Glutamatergic neuron (in vitro differentiated cells): ENCODE results near the gene AMTN. TPM values are rescaled to one million over a fixed set of nuclear protein-coding genes. Genes with fewer than 3 reads are reported as not detected.

Source experiments
- DNase-seq: peaks from one replicate; pipeline ENCODE4 v3.0.0; 2022
- H3K27ac Mint-ChIP-seq: one replicate; pipeline ENCODE4 v1.8.0; 2020; ENCODE audit warnings: mild to moderate bottlenecking, mixed read lengths, inconsistent platforms; ENCODE audit not compliant: unreplicated experiment
- H3K27me3 Mint-ChIP-seq: one replicate; pipeline ENCODE4 v1.8.0; 2020; ENCODE audit warnings: mild to moderate bottlenecking, moderate library complexity, mixed read lengths, inconsistent platforms; ENCODE audit not compliant: unreplicated experiment
- H3K36me3 Mint-ChIP-seq: one replicate; pipeline ENCODE4 v1.8.0; 2020; ENCODE audit warnings: mild to moderate bottlenecking, mixed read lengths, inconsistent platforms; ENCODE audit not compliant: unreplicated experiment
- H3K4me1 Mint-ChIP-seq: one replicate; pipeline ENCODE4 v1.8.0; 2020; ENCODE audit warnings: mild to moderate bottlenecking, low read depth, mixed read lengths, inconsistent platforms; ENCODE audit not compliant: unreplicated experiment
- H3K4me3 Mint-ChIP-seq: one replicate; pipeline ENCODE4 v1.8.0; 2020; ENCODE audit warnings: mild to moderate bottlenecking, mixed read lengths, inconsistent platforms; ENCODE audit not compliant: unreplicated experiment
- H3K9me3 Mint-ChIP-seq: one replicate; pipeline ENCODE4 v1.8.0; 2020; ENCODE audit warnings: mild to moderate bottlenecking, moderate library complexity, mixed read lengths, inconsistent platforms; ENCODE audit not compliant: unreplicated experiment
- CTCF ChIP-seq: fragments of 200-600 bp; sonication (generic); IDR thresholded peaks from one replicate; pipeline ENCODE4 v1.5.0; 2021; ENCODE audit not compliant: partially characterized antibody, unreplicated experiment
- total RNA-seq: library from RNA; stranded (reverse); fragmentation: NEBNext Ultra II Directional; extraction: Animal tissue kit (Norgen Biotek cat#: 25700); gene quantifications from one replicate; pipeline ENCODE4 v1.2.1, GENCODE V29; 2021; ENCODE audit not compliant: unreplicated experiment

The AMTN gene
- total RNA-seq, 1 donor from 2014 or later: not detected

GRCh38 chr4:70559211-70559830, 41.0 kb downstream of the AMTN start:
- Mint-ChIP-seq H3K9me3 (no peaks in the 10 kb centered on the region), H3K4me3 (no peak overlapping the region), H3K27ac (no peak overlapping the region), H3K36me3 (no peaks in the 10 kb centered on the region), H3K4me1 (no peaks in the 10 kb centered on the region), H3K27me3 (no peaks in the 10 kb centered on the region)
- peak; percentile 60 for TF ChIP-seq CTCF
- peak; percentile 54 for DNase-seq

- DNase-seq: no peak
- no peak overlapping the region for H3K27ac Mint-ChIP-seq
- H3K9me3 Mint-ChIP-seq: no peaks in the 10 kb centered on the region
- no peaks in the 10 kb centered on the region for H3K36me3 Mint-ChIP-seq
- H3K4me1 Mint-ChIP-seq: no peaks in the 10 kb centered on the region
- TF ChIP-seq CTCF: no peak
- no peak overlapping the region for H3K4me3 Mint-ChIP-seq
- H3K27me3 Mint-ChIP-seq: no peaks in the 10 kb centered on the region
These were observed 41.6 kb downstream of the AMTN start for GRCh38 chr4:70559924-70560323.

- no peak overlapping the region for H3K4me3 Mint-ChIP-seq
These were observed 45.7 kb downstream of the AMTN start for GRCh38 chr4:70564033-70564432.

GRCh38 chr4:70570796-70571195, 52.4 kb downstream of the AMTN start:
- no peak overlapping the region for H3K27ac Mint-ChIP-seq
- H3K4me3 Mint-ChIP-seq: no peak overlapping the region
- TF ChIP-seq CTCF: no peak
- no peaks in the 10 kb centered on the region for H3K9me3 Mint-ChIP-seq
- H3K36me3 Mint-ChIP-seq: peaks cover 4% of the 10 kb centered on the region
- DNase-seq: no peak
- no peaks in the 10 kb centered on the region for H3K4me1 Mint-ChIP-seq
- peaks cover 3% of the 10 kb centered on the region for H3K27me3 Mint-ChIP-seq

More at GRCh38 chr4:70564033-70564432, 45.7 kb downstream of the AMTN start:
- H3K27ac Mint-ChIP-seq: no peak overlapping the region
- H3K9me3 Mint-ChIP-seq: no peaks in the 10 kb centered on the region
- TF ChIP-seq CTCF: no peak
- H3K36me3 Mint-ChIP-seq: peaks cover 4% of the 10 kb centered on the region
- no peak for DNase-seq
- H3K4me1 Mint-ChIP-seq: no peaks in the 10 kb centered on the region
- H3K27me3 Mint-ChIP-seq: no peaks in the 10 kb centered on the region

GRCh38 chr4:70571772-70572171, 53.4 kb downstream of the AMTN start:
- no peak overlapping the region for H3K27ac Mint-ChIP-seq
- H3K9me3 Mint-ChIP-seq: no peaks in the 10 kb centered on the region
- H3K4me3 Mint-ChIP-seq: no peak overlapping the region
- H3K36me3 Mint-ChIP-seq: peaks cover 4% of the 10 kb centered on the region
- DNase-seq: no peak
- no peak for TF ChIP-seq CTCF
- no peaks in the 10 kb centered on the region for H3K4me1 Mint-ChIP-seq
- H3K27me3 Mint-ChIP-seq: peaks cover 3% of the 10 kb centered on the region
